Ovary (tissue), 3 donors: Measurements from ENCODE around the gene CLDN34.

Experiments
- POLR2A ChIP-seq: fragments of 450-650 bp; IDR thresholded peaks from one replicate; pipeline ENCODE4 v1.6.1; 2017; ENCODE audit warnings: antibody characterized with exemption, mild to moderate bottlenecking, moderate library complexity
- TF ChIP-seq, protein P1 (sequence below), 3 donors: fragments of 450-650 bp in 2 of 3; fragments of 200-600 bp in 1 of 3; IDR thresholded peaks; one replicate each; pipeline versions ENCODE4 v1.5.1 to v1.8.0; 2016 to 2022; ENCODE audit warnings: antibody characterized with exemption in 3 of 3, mild to moderate bottlenecking in 1 of 3
- donor health status: DM: no; HTN: no; CAD: no.

DNA sequence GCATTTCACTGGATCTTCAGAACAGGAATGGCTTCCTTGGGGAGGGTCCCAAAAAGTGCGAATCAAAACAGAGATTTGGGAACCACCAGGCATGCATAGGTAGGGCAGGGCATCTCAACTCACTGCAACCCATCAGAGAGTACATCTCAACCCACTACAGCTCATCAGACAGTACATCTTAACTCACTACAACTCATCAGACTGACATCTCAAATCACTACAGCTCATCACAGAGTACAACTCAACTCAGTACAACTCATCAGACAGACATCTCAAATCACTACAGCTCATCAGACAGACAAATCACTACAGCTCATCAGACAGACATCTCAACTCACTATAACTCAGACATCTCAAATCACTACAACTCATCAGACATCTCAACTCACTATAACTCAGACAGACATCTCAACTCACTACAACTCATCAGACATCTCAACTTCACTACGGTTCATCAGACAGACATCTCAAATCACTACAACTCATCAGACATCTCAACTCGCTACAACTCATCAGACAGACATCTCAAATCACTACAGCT, 47.5 kb upstream of the CLDN34 start:
- no peak for TF ChIP-seq POLR2A
- TF ChIP-seq, protein P1, sequence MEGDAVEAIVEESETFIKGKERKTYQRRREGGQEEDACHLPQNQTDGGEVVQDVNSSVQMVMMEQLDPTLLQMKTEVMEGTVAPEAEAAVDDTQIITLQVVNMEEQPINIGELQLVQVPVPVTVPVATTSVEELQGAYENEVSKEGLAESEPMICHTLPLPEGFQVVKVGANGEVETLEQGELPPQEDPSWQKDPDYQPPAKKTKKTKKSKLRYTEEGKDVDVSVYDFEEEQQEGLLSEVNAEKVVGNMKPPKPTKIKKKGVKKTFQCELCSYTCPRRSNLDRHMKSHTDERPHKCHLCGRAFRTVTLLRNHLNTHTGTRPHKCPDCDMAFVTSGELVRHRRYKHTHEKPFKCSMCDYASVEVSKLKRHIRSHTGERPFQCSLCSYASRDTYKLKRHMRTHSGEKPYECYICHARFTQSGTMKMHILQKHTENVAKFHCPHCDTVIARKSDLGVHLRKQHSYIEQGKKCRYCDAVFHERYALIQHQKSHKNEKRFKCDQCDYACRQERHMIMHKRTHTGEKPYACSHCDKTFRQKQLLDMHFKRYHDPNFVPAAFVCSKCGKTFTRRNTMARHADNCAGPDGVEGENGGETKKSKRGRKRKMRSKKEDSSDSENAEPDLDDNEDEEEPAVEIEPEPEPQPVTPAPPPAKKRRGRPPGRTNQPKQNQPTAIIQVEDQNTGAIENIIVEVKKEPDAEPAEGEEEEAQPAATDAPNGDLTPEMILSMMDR (IDR thresholded peaks at IDR 0.05) = no peak
